ENCODE results near the gene KRT79.

Gene KRT79

DNA sequence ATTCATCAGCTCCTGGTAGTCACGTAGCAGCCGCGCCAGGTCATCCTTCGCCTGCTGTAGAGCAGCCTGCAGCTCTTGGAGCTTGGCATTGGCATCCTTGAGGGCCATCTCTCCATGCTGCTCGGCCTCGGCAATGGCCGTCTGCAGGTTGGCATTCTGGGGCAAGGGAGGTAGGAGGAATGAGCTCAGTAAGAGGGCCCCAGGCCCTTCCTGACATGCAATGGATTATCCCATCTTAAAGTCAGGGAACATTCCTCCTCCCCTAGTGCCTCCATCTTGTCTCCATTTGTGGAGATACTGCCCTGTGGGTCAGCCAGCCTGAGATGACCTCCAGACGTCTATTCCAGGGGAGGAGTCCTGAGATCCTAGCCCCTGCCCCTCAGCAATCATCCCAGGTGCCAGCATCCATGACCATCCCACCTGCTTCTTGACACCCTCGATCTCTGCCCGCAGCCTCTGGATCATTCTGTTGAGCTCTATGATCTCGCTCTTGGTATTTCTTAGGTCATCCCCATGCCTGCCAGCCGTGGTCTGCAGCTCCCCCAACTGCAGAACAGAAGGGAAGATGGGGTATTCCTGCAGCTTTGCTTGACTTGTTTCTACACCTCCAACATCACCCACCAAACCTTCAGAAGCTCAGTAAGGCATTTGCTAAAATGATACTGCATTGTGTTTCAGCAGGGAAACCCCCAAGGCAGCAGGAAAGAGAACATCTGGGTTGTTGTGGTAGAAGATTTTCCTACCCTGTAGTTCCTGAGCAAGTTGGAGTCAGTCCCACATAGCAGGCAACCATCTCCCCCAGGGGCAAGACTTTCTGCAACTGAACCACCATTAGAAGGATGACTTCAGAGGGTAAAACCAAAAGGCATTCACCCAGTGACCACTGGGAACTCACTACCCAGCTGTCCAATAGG lies 42.6 kb downstream of the KRT79 start:
- no peak overlapping the region for H3K27ac ChIP-seq
- in situ Hi-C loops (cut with HindIII; ENCODE audit: low pct_ligation_motif_present, low sequenced_read_pairs): no loop called here
- H3K27me3 ChIP-seq (replicated peaks): peaks cover 14% of the 10 kb centered on the region
- no peak for DNase-seq
- no peaks in the 10 kb centered on the region for H3K36me3 ChIP-seq (replicated peaks)
- TF ChIP-seq, protein P1, sequence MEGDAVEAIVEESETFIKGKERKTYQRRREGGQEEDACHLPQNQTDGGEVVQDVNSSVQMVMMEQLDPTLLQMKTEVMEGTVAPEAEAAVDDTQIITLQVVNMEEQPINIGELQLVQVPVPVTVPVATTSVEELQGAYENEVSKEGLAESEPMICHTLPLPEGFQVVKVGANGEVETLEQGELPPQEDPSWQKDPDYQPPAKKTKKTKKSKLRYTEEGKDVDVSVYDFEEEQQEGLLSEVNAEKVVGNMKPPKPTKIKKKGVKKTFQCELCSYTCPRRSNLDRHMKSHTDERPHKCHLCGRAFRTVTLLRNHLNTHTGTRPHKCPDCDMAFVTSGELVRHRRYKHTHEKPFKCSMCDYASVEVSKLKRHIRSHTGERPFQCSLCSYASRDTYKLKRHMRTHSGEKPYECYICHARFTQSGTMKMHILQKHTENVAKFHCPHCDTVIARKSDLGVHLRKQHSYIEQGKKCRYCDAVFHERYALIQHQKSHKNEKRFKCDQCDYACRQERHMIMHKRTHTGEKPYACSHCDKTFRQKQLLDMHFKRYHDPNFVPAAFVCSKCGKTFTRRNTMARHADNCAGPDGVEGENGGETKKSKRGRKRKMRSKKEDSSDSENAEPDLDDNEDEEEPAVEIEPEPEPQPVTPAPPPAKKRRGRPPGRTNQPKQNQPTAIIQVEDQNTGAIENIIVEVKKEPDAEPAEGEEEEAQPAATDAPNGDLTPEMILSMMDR (IDR thresholded peaks at IDR 0.05; ENCODE audit: low read depth, low read length, missing control alignments): no peak
- H3K4me3 ChIP-seq (ENCODE audit: low read depth, low read length): no peak overlapping the region

DNA sequence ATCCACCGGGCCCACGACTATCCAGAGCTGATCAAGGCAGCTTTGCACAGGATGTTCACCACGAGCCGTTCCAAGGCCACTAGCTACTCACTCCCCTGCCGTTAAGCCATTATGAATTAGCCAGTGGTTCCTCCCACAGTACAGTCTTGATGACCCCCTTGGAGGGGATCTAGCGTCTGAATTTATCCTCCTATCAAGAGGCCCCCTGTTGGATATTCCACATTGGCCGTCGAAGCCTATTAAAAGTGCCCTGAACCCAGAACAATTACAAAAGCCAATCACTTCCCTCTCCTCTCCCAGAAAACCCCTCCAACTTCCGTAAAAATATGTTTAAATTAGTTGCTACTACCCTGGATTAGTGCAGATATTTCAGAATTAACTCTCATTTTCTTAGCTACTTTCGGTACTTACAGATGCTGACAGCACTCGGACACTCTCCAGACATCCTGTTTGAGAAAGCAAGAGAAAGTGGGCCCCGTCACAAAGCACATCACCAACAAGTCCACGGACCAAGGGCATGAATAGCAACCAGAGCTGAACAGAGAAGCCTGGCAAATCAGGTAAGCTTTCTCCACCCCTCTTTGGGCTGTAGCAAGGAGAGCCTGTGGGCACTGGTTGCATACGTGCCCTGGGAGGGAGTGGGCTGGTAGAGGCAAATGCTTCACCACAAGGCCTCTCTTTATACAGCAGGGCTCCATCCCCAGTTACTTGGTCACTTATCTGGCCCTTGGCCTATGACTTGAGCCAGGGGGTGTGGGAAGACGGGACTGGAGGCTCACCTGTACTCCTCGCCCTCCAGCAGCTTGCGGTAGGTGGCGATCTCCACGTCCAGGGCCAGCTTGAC lies 43.5 kb downstream of the KRT79 start:
- in situ Hi-C loops (cut with HindIII; ENCODE audit: low pct_ligation_motif_present, low sequenced_read_pairs): no loop called here
- TF ChIP-seq, protein P1 (IDR thresholded peaks at IDR 0.05; ENCODE audit: low read depth, low read length, missing control alignments): no peak
- H3K27ac ChIP-seq: no peak overlapping the region
- DNase-seq: no peak
- H3K27me3 ChIP-seq (replicated peaks): peaks cover 14% of the 10 kb centered on the region
- H3K4me3 ChIP-seq (ENCODE audit: low read depth, low read length): no peak overlapping the region
- no peaks in the 10 kb centered on the region for H3K36me3 ChIP-seq (replicated peaks)

DNA sequence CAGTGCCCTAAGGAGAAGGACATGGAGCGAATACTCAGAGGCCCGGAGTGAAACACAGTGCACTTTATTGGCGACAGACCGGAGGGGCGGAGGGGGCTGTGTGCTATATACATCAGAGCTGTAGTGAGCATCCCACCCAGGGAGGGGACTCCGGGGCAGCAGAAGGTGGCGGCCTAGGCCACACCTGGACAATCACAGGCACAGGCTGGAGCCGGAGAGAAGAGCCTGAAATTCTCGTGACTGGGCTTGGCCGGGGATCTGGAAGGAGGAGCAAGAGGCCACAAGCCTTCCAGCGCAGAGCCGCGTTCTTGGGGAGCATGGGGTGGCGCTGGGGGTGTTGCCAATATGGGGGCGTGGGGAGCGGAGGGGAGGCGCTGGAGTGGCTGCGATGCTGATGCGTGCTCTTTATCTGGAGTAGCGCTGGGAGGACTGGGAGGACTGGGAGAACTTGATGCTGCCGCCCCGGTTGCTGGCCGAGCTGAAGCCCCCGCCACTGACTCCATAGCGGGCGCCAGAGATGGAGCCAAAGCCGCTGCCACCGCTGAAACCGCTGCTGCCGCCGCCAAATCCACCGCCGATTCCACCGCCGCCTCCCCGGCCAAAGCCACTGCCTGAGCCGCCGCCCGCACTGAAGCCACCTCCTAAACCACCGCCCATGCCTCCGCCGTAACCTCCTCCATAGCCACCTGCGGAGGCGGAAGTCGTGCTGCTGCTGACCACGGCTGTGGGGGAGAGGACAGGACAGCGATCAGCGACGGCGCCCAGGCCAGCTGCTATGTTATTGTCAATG lies 44.3 kb downstream of the KRT79 start:
- in situ Hi-C loops (cut with HindIII; ENCODE audit: low pct_ligation_motif_present, low sequenced_read_pairs): no loop called here
- no peak for DNase-seq
- H3K27me3 ChIP-seq (replicated peaks): peaks cover 14% of the 10 kb centered on the region

DNA sequence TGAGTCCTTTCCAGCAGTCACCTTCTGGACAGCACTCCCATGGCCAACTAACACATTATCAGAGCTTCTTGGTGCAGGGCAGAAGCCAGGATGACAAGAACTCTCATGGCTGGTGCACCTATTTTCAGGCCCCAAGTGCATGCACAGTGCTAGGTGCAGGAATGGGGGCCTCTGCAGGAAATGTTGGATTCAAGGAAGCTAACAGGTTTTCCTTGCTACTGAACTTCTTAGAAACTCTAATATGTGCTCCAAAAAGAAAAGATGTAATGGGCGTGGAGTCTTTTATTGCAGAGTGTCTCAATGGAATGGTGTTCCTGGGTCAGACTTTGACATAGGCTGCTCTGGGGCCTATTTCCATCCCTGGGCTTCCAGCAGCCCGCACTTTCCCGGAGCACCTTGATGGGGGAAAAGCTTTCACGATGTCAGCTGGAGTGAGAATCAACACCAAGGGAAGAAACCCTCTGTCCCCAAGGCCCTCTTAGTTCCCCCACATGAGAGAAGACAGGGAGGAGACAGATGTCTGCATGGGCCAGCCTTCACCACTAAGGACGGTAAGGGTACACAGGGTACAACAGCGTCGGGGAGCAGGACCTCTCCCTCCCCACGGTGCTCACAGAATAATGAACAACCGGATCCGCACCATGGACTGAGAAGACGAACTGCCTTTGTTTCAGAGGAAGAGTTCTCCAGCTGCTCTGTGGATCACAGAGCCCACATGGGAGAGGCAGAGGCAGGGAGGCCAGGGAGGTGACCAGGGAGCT lies 45.1 kb downstream of the KRT79 start:
- no peak overlapping the region for H3K27ac ChIP-seq
- in situ Hi-C loops (cut with HindIII; ENCODE audit: low pct_ligation_motif_present, low sequenced_read_pairs): no loop called here
- peaks cover 14% of the 10 kb centered on the region for H3K27me3 ChIP-seq (replicated peaks)

More for the DNA sequence above, 44.3 kb downstream of the KRT79 start:
- H3K4me3 ChIP-seq (ENCODE audit: low read depth, low read length): no peak overlapping the region
- H3K36me3 ChIP-seq (replicated peaks): no peaks in the 10 kb centered on the region
- TF ChIP-seq, protein P1 (IDR thresholded peaks at IDR 0.05; ENCODE audit: low read depth, low read length, missing control alignments): no peak
- H3K27ac ChIP-seq: no peak overlapping the region

More for the DNA sequence above, 45.1 kb downstream of the KRT79 start:
- TF ChIP-seq, protein P1 (IDR thresholded peaks at IDR 0.05; ENCODE audit: low read depth, low read length, missing control alignments): no peak
- Histone ChIP-seq H3K36me3 (replicated peaks) (no peaks in the 10 kb centered on the region), H3K4me3 (ENCODE audit: low read depth, low read length) (no peak overlapping the region)
- DNase-seq: no peak
